Caco-2 (cell line): Measurements from ENCODE around the gene MBP. TPM values are rescaled to one million over a fixed set of nuclear protein-coding genes. Genes with fewer than 3 reads are reported as not detected.

Source experiments
- BruUV-seq: library from RNA; stranded (reverse); fragments of 400-500 nt; replicated peaks from 2 replicates; lab custom pipeline; 2021; lab: Mats Ljungman, UMichigan
- CTCF ChIA-PET: fragments of 300-600 bp; sonication (Branson Sonifier 250); formaldehyde crosslinking; loops from one replicate; lab custom pipeline; 2022; ENCODE audit warnings: antibody characterized with exemption; lab: Charles Lee
- POLR2A ChIA-PET: fragments of 300-600 bp; sonication (Branson Sonifier 250); formaldehyde crosslinking; loops from one replicate; lab custom pipeline; 2022; ENCODE audit warnings: antibody characterized with exemption; lab: Charles Lee
- DNase-seq, 2 experiments: peaks; one replicate each; pipeline versions ENCODE4 v3.0.0 to v3.0.0-alpha.2; 2020 to 2022
- H3K27me3 ChIP-seq: replicated peaks from 2 replicates; pipeline ENCODE4 v1.6.0; 2011; ENCODE audit warnings: low read length; ENCODE audit not compliant: control insufficient read depth, insufficient read depth
- H3K36me3 ChIP-seq: 2 replicates; pipeline ENCODE4 v1.5.1; 2011; ENCODE audit warnings: low read length; ENCODE audit not compliant: control insufficient read depth, insufficient read depth
- H3K4me1 ChIP-seq: fragments of 250-450 bp; sonication (Bioruptor Pico); 2 replicates; pipeline ENCODE4 v1.5.1; 2020; ENCODE audit warnings: mild to moderate bottlenecking
- H3K4me3 ChIP-seq: 2 replicates; pipeline ENCODE4 v1.5.1; 2011; ENCODE audit warnings: low read depth, mild to moderate bottlenecking, control low read depth, low read length
- H3K9me3 ChIP-seq: fragments of 250-450 bp; sonication (Bioruptor Pico); 2 replicates; pipeline ENCODE4 v1.5.1; 2020; ENCODE audit warnings: mild to moderate bottlenecking, moderate library complexity
- H3K27ac Mint-ChIP-seq: one replicate; pipeline ENCODE4 v1.8.0; 2022; ENCODE audit warnings: mixed read lengths; ENCODE audit not compliant: unreplicated experiment
- H3K27me3 Mint-ChIP-seq: one replicate; pipeline ENCODE4 v1.8.0; 2022; ENCODE audit warnings: mixed read lengths; ENCODE audit not compliant: insufficient read depth, unreplicated experiment
- H3K36me3 Mint-ChIP-seq: one replicate; pipeline ENCODE4 v1.8.0; 2022; ENCODE audit warnings: mild to moderate bottlenecking, mixed read lengths; ENCODE audit not compliant: insufficient read depth, unreplicated experiment
- H3K4me1 Mint-ChIP-seq: one replicate; pipeline ENCODE4 v1.8.0; 2022; ENCODE audit warnings: low read depth, mixed read lengths; ENCODE audit not compliant: unreplicated experiment
- H3K4me3 Mint-ChIP-seq: one replicate; pipeline ENCODE4 v1.8.0; 2022; ENCODE audit warnings: mild to moderate bottlenecking, moderate library complexity, mixed read lengths; ENCODE audit not compliant: unreplicated experiment
- H3K9me3 Mint-ChIP-seq: one replicate; pipeline ENCODE4 v1.8.0; 2022; ENCODE audit warnings: mixed read lengths; ENCODE audit not compliant: unreplicated experiment
- CTCF ChIP-seq, 2 experiments: fragments of 200-600 bp in 1 of 2; IDR thresholded peaks; 1 replicate in 1 of 2; 2 replicates in 1 of 2; pipeline versions ENCODE4 v1.5.1 to v1.8.0; 2011 to 2022; ENCODE audit warnings: antibody characterized with exemption in 1 of 2, control low read depth in 1 of 2, inconsistent platforms in 1 of 2, low read depth in 1 of 2, low read length in 1 of 2, mild to moderate bottlenecking in 1 of 2, moderate library complexity in 1 of 2; ENCODE audit not compliant: insufficient read depth in 1 of 2, severe bottlenecking in 1 of 2, unreplicated experiment in 1 of 2
- intact Hi-C: fragments of 100-400 bp; cut with micrococcal nuclease; formaldehyde crosslinking; loops from one replicate; pipeline ENCODE4 v1.10.0; 2022; ENCODE audit not compliant: unreplicated experiment
- total RNA-seq: library from RNA; stranded (reverse); gene quantifications from 2 replicates; pipeline ENCODE4 v1.2.3, GENCODE V29; 2022

MBP gene
- total RNA-seq, 1 experiment from 2014 or later = 11.4 TPM

GRCh38 chr18:77101410-77102258 is 30.9 kb downstream of the MBP start:
- intact Hi-C loops = no loop called here
- Mint-ChIP-seq H3K4me1 (peaks cover 7% of the 10 kb centered on the region), H3K9me3 (no peaks in the 10 kb centered on the region), H3K27me3 (no peaks in the 10 kb centered on the region), H3K36me3 (no peaks in the 10 kb centered on the region), H3K4me3 (no peak overlapping the region), H3K27ac (no peak overlapping the region)
- no peak for TF ChIP-seq CTCF (IDR thresholded peaks at IDR 0.05; ENCODE audit: insufficient read depth in 1 of 2, low read depth in 1 of 2, low read length in 1 of 2, severe bottlenecking in 1 of 2, unreplicated experiment in 1 of 2)
- Histone ChIP-seq H3K4me1 (no peaks in the 10 kb centered on the region), H3K27me3 (no peaks in the 10 kb centered on the region), H3K9me3 (no peaks in the 10 kb centered on the region), H3K4me3 (no peak overlapping the region), H3K36me3 (no peaks in the 10 kb centered on the region; the same call in 1 of the 2 replicates)
- POLR2A ChIA-PET = no interaction called here
- CTCF ChIA-PET = interaction anchor here (0.7 kb wide), 1 partner anchor 46 kb away, joined by 3 read pairs; no protein-coding TSS in a partner anchor
- no peak for DNase-seq
- BruUV-seq = no TSS peak

- H3K27me3 Mint-ChIP-seq = no peaks in the 10 kb centered on the region
- Histone ChIP-seq H3K4me3 (no peak overlapping the region), H3K4me1 (no peaks in the 10 kb centered on the region), H3K27me3 (no peaks in the 10 kb centered on the region), H3K36me3 (no peaks in the 10 kb centered on the region; the same call in 1 of the 2 replicates), H3K9me3 (no peaks in the 10 kb centered on the region)
- no peak for TF ChIP-seq CTCF (IDR thresholded peaks at IDR 0.05; ENCODE audit: insufficient read depth in 1 of 2, low read depth in 1 of 2, low read length in 1 of 2, severe bottlenecking in 1 of 2, unreplicated experiment in 1 of 2)
- no TSS peak for BruUV-seq
- no peaks in the 10 kb centered on the region for H3K9me3 Mint-ChIP-seq
- CTCF ChIA-PET = no interaction called here
- POLR2A ChIA-PET = no interaction called here
- no peak overlapping the region for H3K27ac Mint-ChIP-seq
- H3K36me3 Mint-ChIP-seq = no peaks in the 10 kb centered on the region
- H3K4me3 Mint-ChIP-seq = no peak overlapping the region
- DNase-seq = no peak
- peaks cover 7% of the 10 kb centered on the region for H3K4me1 Mint-ChIP-seq
- intact Hi-C loops = no loop called here
Observed at GRCh38 chr18:77100751-77101355, 31.7 kb downstream of the MBP start.

GRCh38 chr18:77099485-77100370 is 32.9 kb downstream of the MBP start:
- Histone ChIP-seq H3K9me3 (no peaks in the 10 kb centered on the region), H3K4me3 (no peak overlapping the region), H3K36me3 (no peaks in the 10 kb centered on the region), H3K4me1 (no peaks in the 10 kb centered on the region), H3K27me3 (no peaks in the 10 kb centered on the region)
- POLR2A ChIA-PET = no interaction called here
- Mint-ChIP-seq H3K4me1 (peaks cover 7% of the 10 kb centered on the region), H3K27ac (no peak overlapping the region), H3K4me3 (no peak overlapping the region), H3K27me3 (no peaks in the 10 kb centered on the region), H3K36me3 (no peaks in the 10 kb centered on the region), H3K9me3 (no peaks in the 10 kb centered on the region)
- intact Hi-C loops = no loop called here
- no peak for TF ChIP-seq CTCF (IDR thresholded peaks at IDR 0.05; ENCODE audit: insufficient read depth in 1 of 2, low read depth in 1 of 2, low read length in 1 of 2, severe bottlenecking in 1 of 2, unreplicated experiment in 1 of 2)
- BruUV-seq = no TSS peak
- DNase-seq = no peak
- CTCF ChIA-PET = no interaction called here
